ENCODE data around the gene RXRG.
"Not testable (repeated sequence)": the region's sequence is repeated elsewhere in the genome, so short reads cannot be mapped to it uniquely, and the experiment has no call there.

The RXRG gene

DNA sequence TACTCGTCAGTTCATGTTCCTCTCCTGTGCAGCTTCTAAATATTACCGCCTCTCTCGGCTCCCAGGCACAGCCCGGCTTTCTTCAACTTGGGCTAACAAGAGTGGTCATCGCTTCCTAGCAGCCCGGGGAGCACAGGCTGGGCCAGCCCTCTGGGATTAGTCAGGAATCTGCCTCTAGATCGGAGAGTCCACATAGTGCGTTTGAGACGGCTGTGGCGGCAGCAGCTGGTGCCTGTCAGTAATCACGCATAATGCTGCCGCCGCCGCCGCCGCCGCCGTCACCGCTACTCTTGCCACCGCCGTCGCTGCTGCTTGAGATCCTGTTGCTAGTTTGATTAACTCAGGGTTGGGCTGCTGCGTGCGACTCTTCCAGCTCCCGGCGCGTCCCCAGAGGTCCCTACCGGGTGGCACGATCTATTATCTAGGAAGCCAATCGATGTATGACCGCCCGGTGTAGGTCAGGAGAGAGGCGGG lies at the start of gene RXRG:
RXRG (minus strand) TSS at position 230 of the 474 bp plus-strand sequence. CDS start 233 bp downstream, outside the sequence.
- no peak for DNase-seq

- DNase-seq, result no peak
Observed at GRCh38 chr1:165492845-165493373, 48.0 kb upstream of the RXRG start.

- DNase-seq, result no peak
Observed at GRCh38 chr1:165490175-165490574, 45.2 kb upstream of the RXRG start.

DNA sequence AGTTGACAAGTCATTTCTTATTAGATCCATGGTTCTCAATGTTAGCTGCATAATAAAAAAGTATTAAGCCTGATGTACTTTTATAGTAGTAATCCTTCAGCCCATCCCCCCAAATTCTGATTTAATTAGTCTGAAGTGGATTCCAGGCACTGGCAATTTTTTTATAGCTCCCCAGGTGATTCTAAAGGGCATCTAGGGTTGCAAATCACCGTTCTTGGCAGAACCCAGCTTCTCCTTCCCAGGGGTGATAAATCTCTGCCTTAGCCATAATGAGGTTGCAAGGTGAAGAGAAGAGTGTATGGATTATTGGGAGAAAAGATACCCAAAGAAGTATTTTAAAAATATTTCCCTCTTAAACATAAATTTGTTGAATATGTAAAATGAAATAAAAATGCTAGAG lies 43.0 kb upstream of the RXRG start:
- no peak for DNase-seq

DNA sequence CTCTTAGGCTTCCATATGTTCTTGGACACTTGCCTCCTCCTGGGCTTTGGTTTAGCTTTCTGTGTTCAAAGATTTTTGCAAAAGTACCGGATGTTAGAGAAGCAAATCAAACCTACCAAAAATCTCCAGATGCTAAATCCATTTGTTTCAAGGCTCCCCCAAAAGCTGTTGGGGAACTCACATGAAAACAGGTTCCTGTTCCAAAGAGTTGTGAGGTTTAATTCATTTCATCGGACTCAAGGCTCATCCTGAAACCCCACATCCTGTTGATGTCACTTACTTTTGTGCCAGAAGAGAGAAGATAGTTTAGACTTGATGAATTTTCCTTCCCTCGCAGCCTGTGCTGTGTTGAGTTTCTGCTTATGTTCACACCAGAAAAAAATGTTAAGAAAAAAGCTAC lies 41.7 kb upstream of the RXRG start:
- DNase-seq, result no peak

- no peak for DNase-seq
Observed at GRCh38 chr1:165485716-165486115, 40.8 kb upstream of the RXRG start.

DNA sequence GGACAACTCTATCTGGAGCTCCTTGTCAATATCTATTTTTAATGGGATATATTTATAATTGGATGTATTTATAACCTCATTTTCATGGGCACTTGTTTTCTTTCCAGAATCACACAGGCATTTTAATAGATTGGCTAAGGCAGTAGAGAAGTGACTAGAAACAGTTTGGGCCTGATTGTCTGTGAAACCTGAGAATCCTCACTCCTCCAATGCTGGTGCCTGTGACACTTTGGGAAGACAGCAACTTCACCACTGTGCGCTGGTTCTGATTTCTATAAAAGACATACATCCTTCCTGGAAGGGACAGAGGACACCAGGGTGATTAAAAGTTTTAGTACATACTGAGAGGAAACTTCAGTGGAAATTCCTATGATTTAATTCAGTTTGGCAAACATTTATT lies 39.6 kb upstream of the RXRG start:
- no peak for DNase-seq

- DNase-seq, result no peak
Observed at GRCh38 chr1:165483412-165483811, 38.5 kb upstream of the RXRG start.

GRCh38 chr1:165481820-165482532 lies 37.0 kb upstream of the RXRG start:
- DNase-seq, result no peak

GRCh38 chr1:165476776-165477175 lies 31.9 kb upstream of the RXRG start:
- no peak for DNase-seq

GRCh38 chr1:165474196-165474595 lies 29.3 kb upstream of the RXRG start:
- DNase-seq, result no peak

DNA sequence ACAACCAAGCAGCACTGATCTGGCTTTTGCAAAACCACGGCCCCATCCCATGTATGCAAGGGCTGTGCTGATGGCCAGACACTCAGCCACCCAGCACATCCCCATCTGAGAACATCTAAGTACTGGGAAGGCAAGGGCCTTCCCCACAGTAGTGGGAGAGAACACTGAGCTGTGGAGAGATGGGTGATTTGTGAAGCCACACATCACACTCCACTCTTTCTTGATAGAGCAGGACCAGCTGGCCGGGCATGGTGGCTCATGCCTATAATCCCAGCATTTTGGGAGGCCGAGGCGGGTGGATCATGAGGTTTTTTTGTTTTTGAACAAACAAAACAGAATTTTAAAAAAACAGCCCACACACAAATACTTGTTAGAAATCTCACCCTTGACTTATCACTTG lies 28.2 kb upstream of the RXRG start:
- DNase-seq, result no peak

DNA sequence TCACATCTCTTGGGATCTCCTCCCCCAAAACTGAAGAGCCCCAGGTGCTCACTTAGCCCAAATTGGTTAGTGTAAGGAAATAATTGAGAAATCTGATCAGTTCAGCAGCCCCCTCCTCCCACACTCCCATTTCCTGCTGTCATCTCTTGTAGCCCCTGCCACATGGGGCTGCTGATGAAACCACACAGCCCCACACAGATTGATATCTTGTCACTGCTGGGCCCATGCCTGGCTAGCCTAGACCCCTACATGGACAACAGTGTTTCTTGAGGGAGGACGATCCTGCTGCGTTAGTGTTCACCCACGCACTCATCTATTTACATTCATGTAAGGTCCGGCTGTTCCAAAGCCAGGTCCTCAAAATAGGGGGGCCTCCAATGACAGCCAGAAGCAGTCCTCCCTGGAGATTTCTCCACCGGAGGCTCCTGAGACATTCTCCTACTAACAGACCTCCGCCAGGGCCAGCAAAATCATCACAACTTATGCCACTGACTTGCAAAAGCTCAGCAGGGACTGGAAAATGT lies 23.9 kb upstream of the RXRG start:
- no peak for DNase-seq

DNA sequence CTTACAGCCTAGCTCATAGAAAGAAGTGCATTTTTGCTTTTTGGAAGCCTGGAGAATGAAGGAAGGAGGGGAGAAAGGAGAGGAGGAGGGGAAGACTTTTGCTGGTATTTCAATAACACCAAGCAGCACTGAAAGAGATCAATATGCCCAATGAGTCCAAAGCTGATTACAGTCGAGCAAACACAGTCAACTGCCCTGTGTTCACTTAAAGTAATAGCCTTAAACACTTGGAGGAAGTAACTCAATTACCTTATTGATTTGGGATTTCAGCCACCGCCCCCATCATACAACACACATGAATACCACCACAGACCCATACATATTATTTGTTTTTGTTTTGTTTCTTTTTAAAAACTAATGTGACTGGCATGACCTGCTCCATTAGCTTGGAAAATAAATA lies 23.3 kb upstream of the RXRG start:
- DNase-seq, result no peak

- no peak for DNase-seq
Observed at GRCh38 chr1:165467706-165468105, 22.8 kb upstream of the RXRG start.

- no peak for DNase-seq
Observed at GRCh38 chr1:165463978-165464377, 19.1 kb upstream of the RXRG start.

GRCh38 chr1:165459683-165460082 lies 14.8 kb upstream of the RXRG start:
- DNase-seq, result not testable (repeated sequence)

- DNase-seq, result no peak
Observed at GRCh38 chr1:165456861-165457260, 11.9 kb upstream of the RXRG start.

- no peak for DNase-seq
Observed at GRCh38 chr1:165456114-165456513, 11.2 kb upstream of the RXRG start.

DNA sequence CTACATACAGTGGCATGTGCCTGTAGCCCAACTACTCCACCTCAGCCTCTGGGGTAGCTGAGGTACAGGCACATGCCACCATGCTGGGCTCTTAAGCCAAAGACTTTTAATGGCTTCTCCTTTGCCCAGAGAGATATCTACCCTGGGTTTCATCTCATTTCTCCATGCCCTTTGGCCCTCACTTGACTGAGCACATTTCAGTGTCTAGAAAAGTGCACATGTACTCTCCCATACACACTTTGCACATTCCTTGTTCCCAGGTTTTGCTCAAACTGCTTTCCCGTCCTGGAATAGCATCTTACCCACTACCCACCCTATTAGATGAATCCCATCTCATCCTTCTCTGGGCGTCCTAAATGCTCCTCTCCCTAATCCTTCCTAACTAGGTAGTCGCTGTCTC lies 10.2 kb upstream of the RXRG start:
- no peak for DNase-seq

DNA sequence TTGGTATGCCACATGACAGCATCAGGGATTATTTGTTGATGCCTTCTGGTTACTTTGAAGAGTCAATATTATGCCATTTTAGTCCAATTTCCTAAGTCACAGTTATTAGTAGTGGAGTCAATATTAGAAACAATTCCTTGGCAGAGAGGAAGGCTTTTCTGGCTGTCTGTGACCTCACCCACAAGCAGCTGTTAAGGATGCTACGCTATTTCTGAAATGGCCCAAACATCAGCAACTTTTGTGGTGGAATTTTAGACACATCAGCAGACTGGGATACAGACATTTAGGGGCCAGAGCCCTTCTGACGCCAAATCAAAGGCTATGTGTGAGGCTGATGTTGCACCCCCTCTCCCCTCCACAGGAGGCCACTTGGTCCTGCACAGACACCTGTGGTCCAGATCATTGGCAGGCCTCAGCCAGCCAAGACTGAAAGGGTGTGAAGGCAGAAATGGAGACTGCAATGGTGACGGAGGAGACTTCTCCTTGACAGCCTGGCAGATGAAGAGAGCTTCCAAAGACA lies 9.2 kb upstream of the RXRG start:
- no peak for DNase-seq

- DNase-seq, result no peak
Observed at GRCh38 chr1:165452336-165453130, 7.6 kb upstream of the RXRG start.

DNA sequence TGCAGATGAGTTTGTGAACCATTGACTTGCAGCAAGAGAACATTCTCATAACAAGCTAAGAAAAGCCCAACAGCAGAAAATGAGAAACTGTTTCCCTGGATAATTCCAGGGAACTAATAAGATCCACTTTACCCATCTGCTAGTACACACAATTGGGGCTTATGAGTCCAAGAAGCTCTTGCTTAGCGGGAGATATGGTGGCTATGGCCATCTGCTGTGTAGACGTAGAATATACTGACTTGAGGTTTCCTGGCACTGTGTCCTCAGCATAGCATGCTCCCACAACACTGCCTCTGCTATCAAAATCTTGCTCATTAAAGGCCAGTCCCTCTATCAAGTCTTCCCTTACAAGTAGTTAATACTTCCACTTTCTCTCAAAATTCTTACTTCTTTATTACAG lies 6.8 kb upstream of the RXRG start:
- DNase-seq, result no peak

- DNase-seq, result no peak
Observed at GRCh38 chr1:165449131-165449530, 4.2 kb upstream of the RXRG start.

Measured in NCI-H1930 (cell line).